SH-SY5Y (cell line): ENCODE results near the gene INHA.

Experiments
- GATA2 ChIP-seq: IDR thresholded peaks from 2 replicates; pipeline ENCODE4 v1.6.1; 2011; ENCODE audit warnings: mild to moderate bottlenecking, low read depth, low read length
- GATA3 ChIP-seq: IDR thresholded peaks from 2 replicates; pipeline ENCODE4 v1.6.1; 2011; ENCODE audit warnings: low read depth, mild to moderate bottlenecking, low read length, moderate library complexity

The INHA gene

DNA sequence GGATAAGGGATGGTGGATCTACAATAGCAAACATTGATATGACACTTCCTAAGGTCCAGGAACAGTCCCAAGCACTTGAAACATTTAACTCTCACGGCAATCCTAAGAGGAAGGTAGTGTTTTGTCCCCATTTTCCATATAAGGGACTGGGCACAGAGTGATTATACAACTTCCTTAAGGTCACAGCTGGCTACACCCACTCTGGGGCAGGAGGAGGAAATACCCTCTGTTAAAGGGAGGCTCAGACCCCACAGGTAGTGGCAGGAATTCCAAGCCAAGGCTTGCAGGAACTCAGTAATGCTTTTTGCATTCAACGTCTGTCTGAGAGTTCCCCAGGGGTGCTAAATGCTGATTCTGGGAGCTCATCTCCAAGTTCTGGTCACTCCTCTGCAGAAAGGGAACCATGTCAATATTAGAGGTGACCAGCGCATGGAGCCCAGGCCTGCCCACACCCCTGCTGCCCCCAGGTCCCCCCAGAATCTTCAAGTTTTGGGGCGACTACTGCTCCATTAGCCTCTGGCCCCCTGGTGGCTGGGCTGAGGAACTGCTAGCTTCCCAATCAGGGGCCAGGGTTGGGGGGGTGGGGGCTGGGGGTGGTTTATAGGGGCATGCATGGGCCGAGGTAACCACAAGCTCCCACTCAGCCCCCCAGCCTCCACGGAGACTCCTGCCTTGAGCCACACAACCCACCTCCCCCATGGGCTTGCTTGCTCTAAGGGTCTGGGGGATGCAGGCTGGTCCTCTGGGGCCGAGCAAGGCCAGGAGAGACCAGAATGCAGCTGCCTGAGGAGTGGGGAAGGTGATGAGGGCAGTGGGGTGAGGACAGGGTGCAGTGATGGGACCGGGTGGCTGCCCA is 11.8 kb upstream of the INHA start:
- no peak for TF ChIP-seq GATA2
- TF ChIP-seq GATA3: no peak

DNA sequence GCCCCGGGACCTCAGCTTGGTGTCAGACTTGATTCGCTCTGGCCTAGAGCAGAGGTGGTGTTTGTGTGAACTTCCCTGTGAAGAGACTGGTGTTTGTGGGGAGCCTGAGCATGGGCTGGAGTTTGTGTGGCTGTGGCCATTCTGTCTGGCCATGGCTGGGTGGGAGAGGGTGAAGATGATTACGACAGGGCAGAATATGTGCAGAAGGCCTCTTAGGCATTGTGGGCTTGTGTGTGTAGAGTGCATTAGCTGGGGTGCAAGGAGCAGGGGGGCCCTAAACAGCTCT is 11.3 kb upstream of the INHA start:
- TF ChIP-seq GATA3 (no peak), GATA2 (no peak)

DNA sequence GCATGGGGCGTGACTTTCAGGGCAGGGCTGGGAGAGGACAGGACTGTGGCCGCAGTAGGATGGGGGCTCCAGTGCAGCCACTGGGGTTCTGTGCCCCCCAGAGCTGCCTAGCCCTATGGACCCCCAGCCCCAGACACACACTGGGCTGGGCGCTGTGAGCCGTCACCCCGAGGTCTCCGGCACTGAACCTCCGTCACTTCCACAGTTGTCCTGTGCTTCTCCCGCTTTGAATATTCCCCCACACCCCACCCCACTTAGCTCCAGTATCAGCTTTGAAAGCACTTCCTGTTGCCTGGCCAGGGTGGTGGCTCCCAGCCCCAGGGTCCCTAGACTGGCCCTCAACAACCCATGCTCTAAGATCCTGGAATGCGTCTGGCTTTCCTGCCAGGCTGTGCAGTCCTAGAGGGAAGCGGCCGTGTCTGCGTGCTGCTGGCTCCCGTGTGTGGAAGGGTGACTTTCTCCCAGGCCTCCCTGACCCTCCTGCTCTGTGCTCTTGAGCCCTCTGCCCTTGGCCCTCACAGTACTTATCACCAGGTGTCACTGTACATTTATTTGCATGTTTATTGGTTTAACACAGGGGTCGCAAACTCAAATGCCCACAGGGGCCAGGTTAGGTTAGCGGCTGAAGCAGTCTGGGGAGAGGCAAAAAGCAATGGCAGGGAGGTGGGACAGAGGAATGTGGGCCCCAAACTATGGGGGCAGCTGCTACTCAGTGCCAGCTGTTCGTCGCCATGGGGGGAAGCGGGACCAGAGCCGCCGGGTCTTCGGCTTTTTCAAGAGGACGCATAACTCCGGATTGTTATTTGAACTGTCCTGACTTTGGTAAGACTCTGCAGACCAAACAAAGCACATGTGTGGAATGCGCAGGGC is 10.7 kb upstream of the INHA start:
- TF ChIP-seq GATA2: no peak
- no peak for TF ChIP-seq GATA3

DNA sequence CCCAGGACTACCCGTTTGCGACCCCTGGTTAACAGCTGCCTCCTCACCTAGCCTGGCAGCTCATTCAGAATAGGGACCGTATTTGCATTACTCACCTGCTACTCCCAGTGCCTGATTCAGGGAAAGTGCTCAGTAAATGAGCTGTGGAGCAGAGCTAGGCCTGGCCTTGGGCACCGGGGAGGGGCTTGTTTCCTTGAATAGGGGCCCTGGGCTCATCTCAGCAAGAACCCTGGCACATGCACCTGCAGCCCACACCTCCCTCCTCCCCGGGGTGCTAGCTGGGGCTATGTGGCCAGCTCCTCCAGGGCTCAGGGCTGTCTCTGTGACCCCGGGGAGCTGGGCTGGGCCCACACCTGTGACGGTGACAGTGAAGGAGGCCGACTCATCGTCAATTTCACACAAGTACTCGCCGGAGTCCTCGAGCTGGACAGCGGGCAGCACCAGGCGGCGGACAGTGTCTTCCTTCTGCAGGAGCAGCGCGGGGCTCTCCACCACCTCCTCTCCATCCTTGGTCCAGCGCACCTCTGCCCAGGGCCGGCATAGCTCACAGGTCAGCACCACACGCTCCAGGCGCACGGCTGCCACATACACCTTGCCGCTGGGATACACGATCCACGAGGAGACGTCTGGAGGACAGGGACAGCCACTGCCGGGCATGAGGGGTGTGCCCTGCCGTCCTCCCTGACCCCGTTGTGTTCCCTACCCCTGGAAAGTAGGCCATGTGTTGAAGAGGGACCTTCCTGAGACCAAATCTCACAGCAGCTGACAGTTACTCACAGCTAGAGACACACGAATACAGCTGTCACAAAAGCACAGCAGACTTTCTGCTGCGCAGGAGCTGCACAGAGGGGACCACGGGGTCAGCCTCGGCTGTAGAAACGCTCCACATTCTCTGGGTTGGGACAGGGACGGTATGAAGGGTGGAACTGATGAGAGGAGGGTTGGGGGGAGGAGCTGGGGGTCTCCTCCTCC is 9.8 kb upstream of the INHA start:
- TF ChIP-seq GATA3 (no peak), GATA2 (no peak)

DNA sequence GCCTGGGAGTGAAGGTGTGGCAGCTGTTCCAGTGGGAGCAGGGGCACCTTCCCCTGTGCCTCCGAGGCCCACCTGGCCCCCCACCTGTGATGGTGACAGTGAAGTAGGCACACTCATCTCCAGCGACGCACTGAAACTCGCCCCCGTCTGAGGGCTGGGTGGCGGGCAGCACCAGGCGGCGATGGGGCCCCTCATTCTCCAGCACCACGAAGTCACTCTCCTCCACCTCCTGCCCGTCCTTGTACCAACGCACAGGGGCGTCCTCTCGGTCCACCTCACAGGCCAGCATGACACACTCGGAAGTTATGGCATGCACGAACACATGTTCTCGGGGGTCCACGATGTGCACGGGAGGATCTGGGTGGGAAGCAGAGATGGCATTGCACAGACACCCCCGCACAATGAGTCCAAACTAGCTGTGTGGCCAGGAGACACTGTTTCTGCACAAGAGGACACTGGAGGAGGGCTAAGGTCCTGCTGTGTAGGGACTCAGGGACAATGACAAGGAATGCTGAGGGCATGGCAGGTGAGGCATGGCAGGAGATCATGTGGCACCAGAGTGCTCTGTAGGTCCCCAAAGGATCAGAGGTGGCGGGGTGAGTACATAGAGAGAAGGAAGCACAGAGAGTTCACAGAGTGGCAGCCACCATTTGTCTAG is 8.7 kb upstream of the INHA start:
- no peak for TF ChIP-seq GATA2
- TF ChIP-seq GATA3: no peak

DNA sequence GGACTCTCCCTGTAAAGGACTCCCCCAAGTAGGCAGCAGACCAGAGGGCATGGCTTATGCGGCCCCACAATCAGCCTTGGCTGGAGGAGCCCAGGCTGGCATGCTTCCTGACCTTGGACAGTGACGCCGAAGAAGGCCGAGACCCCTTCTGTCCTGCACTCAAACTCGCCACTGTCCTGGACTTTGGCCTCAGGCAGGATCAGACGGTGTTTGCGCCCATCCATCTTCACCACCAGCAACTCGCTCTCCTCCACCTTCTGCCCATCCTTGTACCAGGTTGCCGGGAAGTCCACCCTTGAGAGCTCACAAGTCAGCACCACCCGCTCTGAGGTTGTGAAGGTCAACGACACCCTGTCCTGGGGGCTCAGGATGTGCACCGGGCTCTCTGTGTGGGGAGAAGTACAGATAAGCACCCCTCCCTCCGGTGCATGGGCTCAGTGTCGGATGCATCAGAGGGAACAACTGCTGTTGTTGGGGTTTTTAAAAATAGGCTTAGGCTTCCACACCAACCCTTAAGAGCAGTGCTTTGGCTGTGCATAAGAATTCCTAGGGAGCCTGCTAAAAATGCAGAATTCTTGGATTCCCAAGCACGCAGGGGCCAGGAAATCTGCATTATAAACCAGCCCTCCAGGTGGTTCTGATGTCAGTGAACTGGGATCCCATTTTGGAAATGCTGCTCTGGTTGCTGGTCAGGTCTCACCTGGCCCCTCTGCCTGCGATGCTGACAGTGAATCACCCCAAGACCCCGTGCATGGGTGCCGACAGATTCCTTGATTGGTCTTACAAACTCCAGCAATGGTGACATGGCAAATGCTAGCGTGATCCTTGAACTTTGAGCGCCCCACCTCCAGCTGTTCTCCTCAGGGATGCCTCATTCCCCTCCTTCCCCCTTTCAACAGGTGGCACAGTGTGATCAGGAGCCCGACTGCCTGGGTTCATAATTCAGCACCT is 6.7 kb upstream of the INHA start:
- TF ChIP-seq GATA3: no peak
- TF ChIP-seq GATA2: no peak

DNA sequence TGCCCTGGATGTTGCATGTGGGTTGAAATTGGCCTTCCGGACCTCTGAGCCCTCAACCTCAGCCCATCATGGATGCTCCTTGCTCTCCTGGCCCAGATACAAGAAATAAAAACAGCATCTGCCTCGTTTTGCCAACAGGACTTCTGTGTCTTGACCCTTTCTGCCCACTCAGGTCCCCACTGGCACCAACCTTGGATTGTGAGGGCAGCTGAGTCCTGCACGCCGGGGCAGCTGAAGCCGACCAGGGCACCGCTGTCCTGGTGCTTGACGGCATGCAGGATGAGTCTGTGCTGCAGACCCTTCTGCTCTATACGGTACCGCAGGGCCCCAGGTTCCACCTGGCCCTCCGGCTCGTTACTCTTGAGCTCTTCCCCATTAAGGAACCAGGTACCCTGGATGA is 5.5 kb upstream of the INHA start:
- TF ChIP-seq GATA3 (no peak), GATA2 (no peak)

DNA sequence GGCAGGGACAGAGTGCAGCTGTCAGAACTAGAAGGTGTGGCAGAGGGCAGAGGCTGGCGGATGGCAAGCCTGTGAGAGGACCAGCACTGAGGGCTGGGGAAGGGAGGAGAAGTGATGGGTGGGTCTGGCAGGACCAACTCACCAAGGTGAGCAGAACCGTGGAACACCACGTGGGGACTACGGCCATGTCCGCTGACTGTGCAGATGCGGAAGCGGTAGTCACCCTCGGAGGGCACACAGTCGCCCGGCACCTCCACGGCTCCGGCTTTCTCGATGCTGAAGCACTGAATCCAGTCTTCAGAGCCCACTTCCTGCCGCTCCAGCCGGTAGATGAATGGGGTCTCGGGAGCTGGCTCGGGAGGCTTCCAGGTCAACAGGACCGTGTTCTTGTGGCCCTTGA is 5.0 kb upstream of the INHA start:
- TF ChIP-seq GATA2 (no peak), GATA3 (no peak)

DNA sequence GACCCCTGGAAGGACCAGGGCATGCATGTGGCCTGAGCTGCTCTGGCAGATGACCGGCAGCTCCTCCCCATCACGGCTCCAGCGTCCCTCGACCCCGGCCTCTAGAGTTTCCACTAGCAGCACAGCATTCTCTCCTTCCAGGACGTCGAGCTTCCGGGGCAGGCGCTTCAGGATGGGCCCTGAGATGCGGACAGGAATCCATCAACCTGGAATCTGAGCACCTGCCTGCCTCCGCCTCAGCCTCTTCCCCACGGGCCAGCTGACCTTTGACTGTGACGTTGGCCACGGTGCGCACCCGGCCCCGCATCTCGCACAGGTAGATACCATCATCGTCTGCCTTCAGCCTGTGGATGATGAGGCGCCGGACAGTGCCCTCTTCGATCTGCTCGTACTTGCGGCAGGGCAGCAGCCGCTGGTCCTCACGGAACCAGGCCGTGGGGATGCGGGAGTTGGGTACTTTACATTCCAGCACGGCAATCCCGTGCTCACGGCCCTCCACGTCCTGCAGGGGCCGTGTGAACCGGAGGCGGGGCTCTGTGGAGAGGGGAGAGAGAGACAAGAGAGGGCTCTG is 4.2 kb upstream of the INHA start:
- no peak for TF ChIP-seq GATA3

DNA sequence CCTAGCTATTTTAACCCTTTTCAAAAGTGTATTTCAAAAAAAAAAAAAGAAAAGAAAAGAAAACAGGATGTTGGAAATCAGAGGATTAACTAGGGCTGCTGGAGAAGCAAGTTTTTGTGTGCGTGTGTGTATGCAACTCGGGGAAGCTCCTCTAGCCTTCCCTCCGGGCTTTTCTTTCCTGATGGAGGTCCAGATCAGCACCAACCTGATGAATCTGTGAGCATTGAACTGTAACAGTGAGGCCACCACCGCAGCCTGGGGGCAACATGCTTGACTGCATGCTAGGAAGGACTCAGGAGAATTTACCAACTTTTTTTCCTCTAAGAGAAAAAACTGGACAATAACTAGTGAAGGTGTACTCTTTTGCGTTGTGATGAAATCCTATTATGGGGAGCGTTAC is 3.1 kb upstream of the INHA start:
- TF ChIP-seq GATA2 (no peak), GATA3 (no peak)

DNA sequence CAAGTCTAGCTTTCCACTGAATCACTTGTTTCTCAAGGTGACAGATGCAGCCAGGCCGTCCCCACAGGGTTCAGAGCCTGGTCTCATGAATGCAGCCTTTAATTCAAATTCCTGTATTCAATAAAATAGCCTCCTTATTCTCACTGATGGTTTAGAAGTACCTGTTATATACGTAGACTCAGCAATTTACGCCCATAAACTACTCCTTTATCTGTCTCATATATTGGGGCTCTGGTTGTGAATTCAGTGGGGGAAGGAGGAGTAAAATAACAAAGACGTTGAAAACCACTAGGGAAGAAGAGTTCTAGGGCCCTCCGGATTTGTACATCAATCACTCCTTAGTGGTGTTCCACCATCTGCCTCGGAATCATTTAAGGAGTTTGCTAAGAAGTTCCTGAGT is 2.5 kb upstream of the INHA start:
- TF ChIP-seq GATA2 (no peak), GATA3 (no peak)

DNA sequence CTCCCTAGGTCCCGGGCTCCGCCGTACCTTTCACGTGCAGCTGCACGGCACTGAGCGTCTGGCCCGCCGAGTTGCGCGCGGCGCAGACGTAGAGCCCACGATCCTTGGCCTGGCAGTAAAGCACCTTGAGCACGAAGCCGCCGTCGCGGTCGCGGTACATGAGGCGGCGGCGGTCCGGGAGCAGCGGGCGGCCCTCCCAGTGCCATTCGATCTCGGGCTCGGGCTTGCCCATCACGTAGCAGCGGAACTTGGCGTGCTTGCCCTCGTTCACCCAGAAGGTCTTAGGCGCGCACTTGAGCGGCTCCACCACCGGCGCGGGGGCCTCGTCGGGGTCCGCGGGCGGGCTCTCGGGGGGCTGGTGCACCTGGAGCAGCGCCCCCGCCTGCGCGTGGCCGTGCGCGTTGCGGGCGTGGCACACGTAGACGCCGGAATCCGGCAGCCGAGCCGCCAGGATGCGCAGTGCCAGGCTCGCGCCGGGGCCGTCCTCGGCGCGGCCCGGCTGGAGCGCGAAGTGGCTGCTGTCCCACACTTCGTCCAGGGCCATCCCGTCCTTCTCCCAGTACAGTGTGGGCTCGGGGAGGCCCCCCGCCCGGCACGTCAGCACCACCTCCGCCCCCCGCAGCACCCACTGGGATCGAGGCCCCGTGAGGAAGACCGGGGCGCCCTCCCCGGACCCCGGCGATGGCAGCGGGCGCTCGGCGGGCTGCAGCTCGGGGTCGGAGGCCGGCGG is 1.8 kb upstream of the INHA start:
- TF ChIP-seq GATA3: no peak
- TF ChIP-seq GATA2: no peak
